Panc1 (cell line): ENCODE measurements around the gene TMEM8B. TPM values are rescaled to one million over a fixed set of nuclear protein-coding genes. Genes with fewer than 3 reads are reported as not detected.

Experiments used
- ATAC-seq: fragments of 200-7000 bp; cut with Tn5 transposase; 2 replicates; pipeline ENCODE4 v1.9.1; 2020; ENCODE audit warnings: mild to moderate bottlenecking, moderate library complexity
- BruUV-seq: library from RNA; stranded (reverse); fragments of 400-500 nt; replicated peaks from 2 replicates; lab custom pipeline; 2021; lab: Mats Ljungman, UMichigan
- CTCF ChIA-PET: fragments of 300-600 bp; sonication (Branson Sonifier 250); formaldehyde crosslinking; loops from one replicate; lab custom pipeline; 2022; ENCODE audit warnings: antibody characterized with exemption; lab: Charles Lee
- POLR2A ChIA-PET: fragments of 300-600 bp; sonication (Branson Sonifier 250); formaldehyde crosslinking; loops from one replicate; lab custom pipeline; 2022; ENCODE audit warnings: antibody characterized with exemption; lab: Charles Lee
- DNase-seq: peaks from one replicate; pipeline ENCODE4 v3.0.0-alpha.2; 2010; ENCODE audit warnings: low read depth, low spot score
- H3K27ac ChIP-seq: 2 replicates; pipeline ENCODE4 v1.5.1; 2011; ENCODE audit warnings: mild to moderate bottlenecking, low read length, inconsistent platforms
- H3K27me3 ChIP-seq: fragments of 200-500 bp; sonication (Bioruptor generic); 2 replicates; pipeline ENCODE4 v1.6.0; 2014; ENCODE audit warnings: low read length, inconsistent platforms; ENCODE audit not compliant: control insufficient read depth, insufficient read depth
- H3K36me3 ChIP-seq: fragments of 200-500 bp; sonication (Bioruptor generic); 2 replicates; pipeline ENCODE4 v1.5.1; 2014; ENCODE audit warnings: inconsistent platforms, mild to moderate bottlenecking, low read length, moderate library complexity; ENCODE audit not compliant: control insufficient read depth, insufficient read depth
- H3K4me1 ChIP-seq: 2 replicates; pipeline ENCODE4 v1.5.1; 2011; ENCODE audit warnings: inconsistent platforms, mild to moderate bottlenecking, low read length, moderate library complexity; ENCODE audit not compliant: control insufficient read depth, insufficient read depth
- H3K4me3 ChIP-seq, 2 experiments: 2 replicates each; pipeline ENCODE4 v1.5.1; 2011 to 2012; ENCODE audit warnings: low read depth in 2 of 2, low read length in 2 of 2, mild to moderate bottlenecking in 2 of 2, inconsistent platforms in 1 of 2, moderate library complexity in 1 of 2
- H3K9me3 ChIP-seq: fragments of 200-500 bp; sonication (Bioruptor generic); 2 replicates; pipeline ENCODE4 v1.5.1; 2014; ENCODE audit warnings: low read depth, mild to moderate bottlenecking, inconsistent platforms, low read length, moderate library complexity; ENCODE audit not compliant: control insufficient read depth, insufficient read depth
- CTCF ChIP-seq: fragments of 450-650 bp; IDR thresholded peaks from 2 replicates; pipeline ENCODE4 v1.5.1; 2017; ENCODE audit warnings: mild to moderate bottlenecking
- POLR2AphosphoS5 ChIP-seq: IDR thresholded peaks from 2 replicates; pipeline ENCODE4 v1.6.1; 2012; ENCODE audit warnings: mild to moderate bottlenecking, low read depth, low read length, moderate library complexity
- REST ChIP-seq, 2 experiments: IDR thresholded peaks; 2 replicates each; pipeline ENCODE4 v1.6.1; 2011 to 2012; ENCODE audit warnings: low read depth in 2 of 2, control low read depth in 1 of 2, low read length in 1 of 2, mild to moderate bottlenecking in 1 of 2, moderate library complexity in 1 of 2; ENCODE audit not compliant: insufficient read depth in 1 of 2
- SIN3A ChIP-seq: IDR thresholded peaks from 2 replicates; pipeline ENCODE4 v1.6.1; 2012; ENCODE audit warnings: low read depth, mild to moderate bottlenecking, low read length, moderate library complexity, borderline replicate concordance; ENCODE audit not compliant: insufficient read depth
- TCF7L2 ChIP-seq: IDR thresholded peaks from 2 replicates; pipeline ENCODE4 v1.6.1; 2011; ENCODE audit warnings: mild to moderate bottlenecking, low read depth, low read length, inconsistent platforms
- in situ Hi-C: cut with HindIII; loops from 2 replicates; pipeline ENCODE4 v1.10.0; 2016; ENCODE audit warnings: low sequenced_read_pairs, low pct_unique_long_range_greater_than_20kb
- intact Hi-C: fragments of 100-400 bp; cut with micrococcal nuclease; formaldehyde crosslinking; loops from one replicate; pipeline ENCODE4 v1.10.0; 2022; ENCODE audit not compliant: unreplicated experiment
- total RNA-seq: library from RNA; stranded (reverse); gene quantifications from one replicate; pipeline ENCODE4 v1.2.1, GENCODE V29; 2021; ENCODE audit not compliant: unreplicated experiment

The TMEM8B gene
- total RNA-seq, 1 experiment from 2014 or later, result 7.9 TPM

GRCh38 chr9:35834260-35835215, 5.5 kb downstream of the TMEM8B start:
- Histone ChIP-seq H3K9me3 (no peaks in the 10 kb centered on the region), H3K36me3 (no peaks in the 10 kb centered on the region), H3K27ac (no peak overlapping the region), H3K4me1 (peaks cover 3% of the 10 kb centered on the region; the same call in 1 of the 2 replicates), H3K4me3 (no peak overlapping the region), H3K27me3 (no peaks in the 10 kb centered on the region)
- BruUV-seq, result no TSS peak
- DNase-seq, result no peak
- intact Hi-C loops (no loop called here), in situ Hi-C loops (no loop called here)
- TF ChIP-seq TCF7L2, result no peak
- no peak for TF ChIP-seq POLR2AphosphoS5
- TF ChIP-seq SIN3A, result no peak
- no peak for TF ChIP-seq REST (IDR thresholded peaks at IDR 0.05; ENCODE audit: insufficient read depth in 1 of 2, low read depth in 2 of 2, low read length in 1 of 2)
- TF ChIP-seq CTCF, result no peak
- ChIA-PET CTCF (interaction anchor here (0.7 kb wide), 1 partner anchor 46 kb away, joined by 6 read pairs; no protein-coding TSS in a partner anchor), POLR2A (interaction anchor here (0.6 kb wide), 1 partner anchor 76 kb away, joined by 4 read pairs; no protein-coding TSS in a partner anchor)
- ATAC-seq, result no peak

GRCh38 chr9:35835216-35835632, 6.2 kb downstream of the TMEM8B start:
- Histone ChIP-seq H3K27me3 (no peaks in the 10 kb centered on the region), H3K36me3 (no peaks in the 10 kb centered on the region), H3K27ac (no peak overlapping the region), H3K4me3 (no peak overlapping the region), H3K9me3 (no peaks in the 10 kb centered on the region), H3K4me1 (no peaks in the 10 kb centered on the region)
- intact Hi-C loops, result no loop called here
- ATAC-seq, result no peak
- no peak for DNase-seq
- TF ChIP-seq TCF7L2 (no peak), REST (IDR thresholded peaks at IDR 0.05; ENCODE audit: insufficient read depth in 1 of 2, low read depth in 2 of 2, low read length in 1 of 2) (no peak), SIN3A (no peak), CTCF (peak; percentile 56; the same call in 1 of the 2 replicates), POLR2AphosphoS5 (no peak)
- in situ Hi-C loops, result no loop called here
- no TSS peak for BruUV-seq
- ChIA-PET CTCF (interaction anchor here (0.6 to 0.9 kb wide), 3 partner anchors 31 to 696 kb away, joined by 3 to 4 read pairs (median 3); no protein-coding TSS in a partner anchor), POLR2A (no interaction called here)
